ENCODE results near the gene NMD3. TPM values are rescaled to one million over a fixed set of nuclear protein-coding genes. Genes with fewer than 3 reads are reported as not detected.

The NMD3 gene
- total RNA-seq, 1 experiment from 2014 or later = 51.1 TPM

GRCh38 chr3:161250116-161250515 is 29.0 kb downstream of the NMD3 start:
- H3K27ac ChIP-seq (ENCODE audit: low read depth, low read length, poor library complexity, severe bottlenecking) = no peak overlapping the region
- no peak for DNase-seq (ENCODE audit: low spot score)
- CTCF ChIA-PET = no interaction called here
- no peaks in the 10 kb centered on the region for H3K27me3 ChIP-seq (replicated peaks; ENCODE audit: insufficient read depth, low read depth, low read length, poor library complexity)
- H3K4me1 ChIP-seq (ENCODE audit: insufficient read depth, low read length, poor library complexity, severe bottlenecking) = no peaks in the 10 kb centered on the region
- H3K4me3 ChIP-seq (ENCODE audit: low read depth, low read length, poor library complexity, severe bottlenecking) = no peak overlapping the region
- intact Hi-C loops (cut with micrococcal nuclease; ENCODE audit: unreplicated experiment) = no loop called here
- TF ChIP-seq, protein P1, sequence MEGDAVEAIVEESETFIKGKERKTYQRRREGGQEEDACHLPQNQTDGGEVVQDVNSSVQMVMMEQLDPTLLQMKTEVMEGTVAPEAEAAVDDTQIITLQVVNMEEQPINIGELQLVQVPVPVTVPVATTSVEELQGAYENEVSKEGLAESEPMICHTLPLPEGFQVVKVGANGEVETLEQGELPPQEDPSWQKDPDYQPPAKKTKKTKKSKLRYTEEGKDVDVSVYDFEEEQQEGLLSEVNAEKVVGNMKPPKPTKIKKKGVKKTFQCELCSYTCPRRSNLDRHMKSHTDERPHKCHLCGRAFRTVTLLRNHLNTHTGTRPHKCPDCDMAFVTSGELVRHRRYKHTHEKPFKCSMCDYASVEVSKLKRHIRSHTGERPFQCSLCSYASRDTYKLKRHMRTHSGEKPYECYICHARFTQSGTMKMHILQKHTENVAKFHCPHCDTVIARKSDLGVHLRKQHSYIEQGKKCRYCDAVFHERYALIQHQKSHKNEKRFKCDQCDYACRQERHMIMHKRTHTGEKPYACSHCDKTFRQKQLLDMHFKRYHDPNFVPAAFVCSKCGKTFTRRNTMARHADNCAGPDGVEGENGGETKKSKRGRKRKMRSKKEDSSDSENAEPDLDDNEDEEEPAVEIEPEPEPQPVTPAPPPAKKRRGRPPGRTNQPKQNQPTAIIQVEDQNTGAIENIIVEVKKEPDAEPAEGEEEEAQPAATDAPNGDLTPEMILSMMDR (conservative IDR thresholded peaks at IDR 0.05; ENCODE audit: low read depth, low read length) = no peak
- TF ChIP-seq EZH2 (IDR thresholded peaks at IDR 0.05; ENCODE audit: borderline replicate concordance, low read depth, low read length, poor library complexity, severe bottlenecking) = no peak
- no peaks in the 10 kb centered on the region for H3K9me3 ChIP-seq (ENCODE audit: low read depth, low read length, poor library complexity, severe bottlenecking)
- peaks cover 66% of the 10 kb centered on the region for H3K36me3 ChIP-seq (ENCODE audit: insufficient read depth, low read length, poor library complexity, severe bottlenecking)
- POLR2A ChIA-PET (ENCODE audit: low non-redundant PET) = no interaction called here
- no TSS peak for BruUV-seq (replicated peaks)

- intact Hi-C loops (cut with micrococcal nuclease; ENCODE audit: unreplicated experiment) = no loop called here
- Histone ChIP-seq H3K4me1 (ENCODE audit: insufficient read depth, low read length, poor library complexity, severe bottlenecking) (no peaks in the 10 kb centered on the region), H3K27me3 (replicated peaks; ENCODE audit: insufficient read depth, low read depth, low read length, poor library complexity) (no peaks in the 10 kb centered on the region), H3K27ac (ENCODE audit: low read depth, low read length, poor library complexity, severe bottlenecking) (no peak overlapping the region), H3K36me3 (ENCODE audit: insufficient read depth, low read length, poor library complexity, severe bottlenecking) (peaks cover 57% of the 10 kb centered on the region), H3K9me3 (ENCODE audit: low read depth, low read length, poor library complexity, severe bottlenecking) (no peaks in the 10 kb centered on the region), H3K4me3 (ENCODE audit: low read depth, low read length, poor library complexity, severe bottlenecking) (no peak overlapping the region)
- no peak for TF ChIP-seq EZH2 (IDR thresholded peaks at IDR 0.05; ENCODE audit: borderline replicate concordance, low read depth, low read length, poor library complexity, severe bottlenecking)
- TF ChIP-seq, protein P1 (conservative IDR thresholded peaks at IDR 0.05; ENCODE audit: low read depth, low read length) = no peak
- no TSS peak for BruUV-seq (replicated peaks)
- POLR2A ChIA-PET (ENCODE audit: low non-redundant PET) = no interaction called here
- CTCF ChIA-PET = no interaction called here
- DNase-seq (ENCODE audit: low spot score) = no peak
These were observed 30.6 kb downstream of the NMD3 start for GRCh38 chr3:161251716-161252115.

- intact Hi-C loops (cut with micrococcal nuclease; ENCODE audit: unreplicated experiment) = no loop called here
- ChIA-PET POLR2A (ENCODE audit: low non-redundant PET) (no interaction called here), CTCF (no interaction called here)
These were observed 31.0 kb downstream of the NMD3 start for GRCh38 chr3:161252143-161252542.

More at GRCh38 chr3:161252143-161252542, 31.0 kb downstream of the NMD3 start:
- DNase-seq (ENCODE audit: low spot score) = no peak
- H3K4me1 ChIP-seq (ENCODE audit: insufficient read depth, low read length, poor library complexity, severe bottlenecking) = no peaks in the 10 kb centered on the region
- peaks cover 54% of the 10 kb centered on the region for H3K36me3 ChIP-seq (ENCODE audit: insufficient read depth, low read length, poor library complexity, severe bottlenecking)
- no peaks in the 10 kb centered on the region for H3K27me3 ChIP-seq (replicated peaks; ENCODE audit: insufficient read depth, low read depth, low read length, poor library complexity)
- H3K27ac ChIP-seq (ENCODE audit: low read depth, low read length, poor library complexity, severe bottlenecking) = no peak overlapping the region
- TF ChIP-seq, protein P1 (conservative IDR thresholded peaks at IDR 0.05; ENCODE audit: low read depth, low read length) = no peak
- TF ChIP-seq EZH2 (IDR thresholded peaks at IDR 0.05; ENCODE audit: borderline replicate concordance, low read depth, low read length, poor library complexity, severe bottlenecking) = no peak
- no peaks in the 10 kb centered on the region for H3K9me3 ChIP-seq (ENCODE audit: low read depth, low read length, poor library complexity, severe bottlenecking)
- no TSS peak for BruUV-seq (replicated peaks)
- H3K4me3 ChIP-seq (ENCODE audit: low read depth, low read length, poor library complexity, severe bottlenecking) = no peak overlapping the region

Measured in A673 (cell line).